Umbilical cord (tissue), 2 donors: Measurements from ENCODE around the gene OR2T12. TPM values are rescaled to one million over a fixed set of nuclear protein-coding genes. Genes with fewer than 3 reads are reported as not detected.
"Not testable (repeated sequence)": the region's sequence is repeated elsewhere in the genome, so short reads cannot be mapped to it uniquely, and the experiment has no call there.

Experiments
- DNase-seq: peaks from one replicate; pipeline ENCODE4 v3.0.0-alpha.2; 2015; ENCODE audit warnings: low spot score
- total RNA-seq: library from RNA; depleted of rRNA; stranded (reverse); fragments of >200 nt; gene quantifications from one replicate; pipeline ENCODE4 v1.2.3, GENCODE V29; 2014; ENCODE audit warnings: low replicate concordance; ENCODE audit not compliant: insufficient read depth

The OR2T12 gene
- 6.7 TPM for total RNA-seq

- DNase-seq = no peak
These were observed at the start of gene OR2T12 for GRCh38 chr1:248303324-248303723. Gene OR2T12, minus strand, starts transcription at chr1:248303424. Its CDS starts 7,846 bp downstream, at chr1:248295578.

- DNase-seq = no peak
These were observed 45.3 kb upstream of the OR2T12 start, which contains the start of gene OR14C36 for GRCh38 chr1:248348475-248348874. Gene OR14C36, plus strand, starts transcription at chr1:248348775. Its CDS starts 0 bp downstream, at chr1:248348775.

GRCh38 chr1:248343451-248343850 lies 40.2 kb upstream of the OR2T12 start:
- no peak for DNase-seq

GRCh38 chr1:248324468-248324867 lies 21.2 kb upstream of the OR2T12 start, which contains the start of gene OR2M7:
Gene OR2M7, minus strand, starts transcription at chr1:248324568. Its CDS starts 0 bp downstream, at chr1:248324568.
- DNase-seq = no peak

- DNase-seq = no peak
These were observed 13.6 kb upstream of the OR2T12 start for GRCh38 chr1:248316796-248317195.

- not testable (repeated sequence) for DNase-seq
These were observed 3.5 kb upstream of the OR2T12 start for GRCh38 chr1:248306740-248307139.

- DNase-seq = no peak
These were observed 2.9 kb upstream of the OR2T12 start for GRCh38 chr1:248306103-248306502.

- not testable (repeated sequence) for DNase-seq
These were observed 2.4 kb upstream of the OR2T12 start for GRCh38 chr1:248305672-248306071.

GRCh38 chr1:248288391-248288790 lies 14.8 kb downstream of the OR2T12 start:
- no peak for DNase-seq

- no peak for DNase-seq
These were observed 25.3 kb downstream of the OR2T12 start, which contains the start of gene OR2T33 for GRCh38 chr1:248277876-248278275. Gene OR2T33, minus strand, starts transcription at chr1:248277976. Its CDS starts 4,162 bp downstream, at chr1:248273814.

- DNase-seq = not testable (repeated sequence)
These were observed 30.0 kb downstream of the OR2T12 start for GRCh38 chr1:248273225-248273624.

GRCh38 chr1:248268178-248268577 lies 35.0 kb downstream of the OR2T12 start:
- DNase-seq = no peak

- DNase-seq = not testable (repeated sequence)
These were observed 43.9 kb downstream of the OR2T12 start for GRCh38 chr1:248259309-248259708.

- no peak for DNase-seq
These were observed 60.0 kb downstream of the OR2T12 start for GRCh38 chr1:248243204-248243603.

Other genes with a start within 250 kb of the OR2T12 start
- 3.1 TPM for gene OR2L13, start 208.2 kb downstream of the OR2T12 start, total RNA-seq
- gene OR2M5, start 158.3 kb downstream of the OR2T12 start, total RNA-seq = 3.6 TPM
- gene OR2M2, start 128.6 kb downstream of the OR2T12 start, total RNA-seq = 4.8 TPM
- 1.2 TPM for gene OR2M3, start 106.2 kb downstream of the OR2T12 start, total RNA-seq
- 5.5 TPM for gene OR2M4, start 72.0 kb downstream of the OR2T12 start, total RNA-seq
- gene OR2T33, start 25.4 kb downstream of the OR2T12 start, total RNA-seq = 2.6 TPM
- 3.4 TPM for gene OR2M7, start 21.1 kb upstream of the OR2T12 start, total RNA-seq
- gene OR14C36, start 45.4 kb upstream of the OR2T12 start, total RNA-seq = not detected
- gene OR2T4, start 58.2 kb upstream of the OR2T12 start, total RNA-seq = not detected
- gene OR2T6, start 72.3 kb upstream of the OR2T12 start, total RNA-seq = 1.9 TPM
- 1.4 TPM for gene OR2T1, start 99.6 kb upstream of the OR2T12 start, total RNA-seq
- not detected for gene OR2T2, start 142.2 kb upstream of the OR2T12 start, total RNA-seq
- gene OR2T3, start 169.9 kb upstream of the OR2T12 start, total RNA-seq = not detected
- not detected for gene OR2T5, start 185.2 kb upstream of the OR2T12 start, total RNA-seq
- gene OR2G6, start 204.6 kb upstream of the OR2T12 start, total RNA-seq = 2.2 TPM